Testis (tissue), 2 donors: ENCODE results near the gene CCDC81.

Source experiments
- POLR2A ChIP-seq: fragments of 450-650 bp; IDR thresholded peaks from one replicate; pipeline ENCODE4 v1.6.1; 2017; ENCODE audit warnings: antibody characterized with exemption, mild to moderate bottlenecking, moderate library complexity
- TF ChIP-seq, protein P1 (sequence below), 3 experiments: fragments of 450-650 bp in 2 of 3; fragments of 200-600 bp in 1 of 3; sonication (generic) in 1 of 3; IDR thresholded peaks; one replicate each; pipeline ENCODE4 v1.5.1; 2016 to 2019; ENCODE audit warnings: antibody characterized with exemption in 3 of 3, mild to moderate bottlenecking in 2 of 3, moderate library complexity in 1 of 3

DNA sequence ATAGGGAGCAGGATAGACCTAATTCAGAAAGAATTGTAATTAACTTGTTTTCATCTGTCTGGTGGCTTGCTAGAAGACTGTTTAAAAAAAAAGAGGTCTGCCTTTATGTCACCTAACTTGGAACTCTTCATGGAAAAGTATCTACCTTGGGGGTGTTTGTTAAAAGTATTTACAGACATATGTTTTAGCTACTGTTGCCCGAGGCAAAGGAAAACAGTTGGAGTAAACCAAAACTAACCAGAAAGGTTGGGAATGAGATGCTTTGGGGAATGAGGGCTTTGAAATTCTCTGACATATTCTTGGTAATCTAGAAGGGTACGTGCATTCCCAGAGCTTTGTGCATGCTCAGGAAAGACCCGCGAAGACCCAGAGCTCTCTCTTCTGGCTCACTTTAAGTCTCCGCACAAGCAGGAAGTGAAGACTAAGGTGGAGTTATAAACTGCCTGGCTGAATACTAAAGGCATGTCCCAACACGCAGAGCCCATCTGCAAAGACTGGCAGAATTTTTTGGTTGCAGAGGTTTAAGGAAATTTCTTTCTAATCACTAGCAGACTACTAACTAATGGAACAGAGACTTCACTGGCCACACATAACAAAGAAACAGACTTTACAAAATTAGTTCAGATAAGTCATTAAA is 39.4 kb upstream of the CCDC81 start:
- TF ChIP-seq, protein P1, sequence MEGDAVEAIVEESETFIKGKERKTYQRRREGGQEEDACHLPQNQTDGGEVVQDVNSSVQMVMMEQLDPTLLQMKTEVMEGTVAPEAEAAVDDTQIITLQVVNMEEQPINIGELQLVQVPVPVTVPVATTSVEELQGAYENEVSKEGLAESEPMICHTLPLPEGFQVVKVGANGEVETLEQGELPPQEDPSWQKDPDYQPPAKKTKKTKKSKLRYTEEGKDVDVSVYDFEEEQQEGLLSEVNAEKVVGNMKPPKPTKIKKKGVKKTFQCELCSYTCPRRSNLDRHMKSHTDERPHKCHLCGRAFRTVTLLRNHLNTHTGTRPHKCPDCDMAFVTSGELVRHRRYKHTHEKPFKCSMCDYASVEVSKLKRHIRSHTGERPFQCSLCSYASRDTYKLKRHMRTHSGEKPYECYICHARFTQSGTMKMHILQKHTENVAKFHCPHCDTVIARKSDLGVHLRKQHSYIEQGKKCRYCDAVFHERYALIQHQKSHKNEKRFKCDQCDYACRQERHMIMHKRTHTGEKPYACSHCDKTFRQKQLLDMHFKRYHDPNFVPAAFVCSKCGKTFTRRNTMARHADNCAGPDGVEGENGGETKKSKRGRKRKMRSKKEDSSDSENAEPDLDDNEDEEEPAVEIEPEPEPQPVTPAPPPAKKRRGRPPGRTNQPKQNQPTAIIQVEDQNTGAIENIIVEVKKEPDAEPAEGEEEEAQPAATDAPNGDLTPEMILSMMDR (IDR thresholded peaks at IDR 0.05), result no peak
- no peak for TF ChIP-seq POLR2A
